ENCODE data around the gene ZDHHC24.
"Not testable (repeated sequence)": the region's sequence is repeated elsewhere in the genome, so short reads cannot be mapped to it uniquely, and the experiment has no call there.

Gene ZDHHC24

DNA sequence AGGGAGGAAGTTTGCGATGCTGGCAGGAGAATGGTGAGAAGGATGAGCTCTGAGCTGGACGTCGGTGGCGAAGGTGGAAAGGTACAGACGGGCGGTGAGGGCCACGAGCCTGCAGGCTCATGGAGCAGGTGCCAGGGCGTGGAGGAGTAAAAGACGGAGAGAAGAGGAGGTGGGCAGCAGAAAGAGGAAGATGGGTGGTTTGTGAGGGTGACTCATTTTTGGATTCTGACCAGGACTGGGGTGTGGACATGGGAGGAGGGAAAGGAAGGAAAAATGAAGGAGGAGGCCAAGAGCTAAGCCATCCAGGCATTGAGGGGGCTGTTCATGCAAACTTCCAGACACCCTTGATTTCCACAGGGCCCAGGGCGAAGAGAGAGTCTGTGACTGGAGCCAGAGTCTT is 3.5 kb downstream of the ZDHHC24 start:
- H3K27ac Mint-ChIP-seq, result peak overlapping the region; percentile 47
- H3K27me3 Mint-ChIP-seq, result no peaks in the 10 kb centered on the region
- peaks cover 44% of the 10 kb centered on the region for H3K4me1 Mint-ChIP-seq
- peaks cover 5% of the 10 kb centered on the region for H3K36me3 Mint-ChIP-seq
- H3K4me3 Mint-ChIP-seq, result peak overlapping the region; percentile 71
- H3K9me3 Mint-ChIP-seq, result no peaks in the 10 kb centered on the region

DNA sequence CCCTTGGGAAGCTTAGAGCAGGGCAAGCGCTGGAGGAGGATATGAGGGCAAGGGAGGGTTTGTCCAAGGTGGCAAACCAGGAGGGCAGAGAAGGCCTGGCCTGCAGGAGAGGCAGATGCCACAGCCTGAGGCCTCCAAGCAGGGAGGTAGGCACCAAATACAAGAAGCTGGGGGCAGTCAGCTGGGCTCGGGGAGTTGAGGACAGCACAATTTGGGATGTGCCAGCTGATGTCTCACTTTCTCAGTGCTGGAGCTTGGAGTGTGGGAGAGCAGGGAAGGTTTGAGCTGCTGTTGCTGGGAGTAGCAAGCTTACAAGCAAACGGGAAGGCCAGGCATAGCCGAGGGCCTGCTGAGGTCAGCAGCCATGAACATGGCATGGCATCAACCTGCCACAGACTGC is 4.0 kb downstream of the ZDHHC24 start:
- Mint-ChIP-seq H3K4me3 (peak overlapping the region; percentile 48), H3K36me3 (peaks cover 7% of the 10 kb centered on the region), H3K27ac (peak overlapping the region; percentile 47)

DNA sequence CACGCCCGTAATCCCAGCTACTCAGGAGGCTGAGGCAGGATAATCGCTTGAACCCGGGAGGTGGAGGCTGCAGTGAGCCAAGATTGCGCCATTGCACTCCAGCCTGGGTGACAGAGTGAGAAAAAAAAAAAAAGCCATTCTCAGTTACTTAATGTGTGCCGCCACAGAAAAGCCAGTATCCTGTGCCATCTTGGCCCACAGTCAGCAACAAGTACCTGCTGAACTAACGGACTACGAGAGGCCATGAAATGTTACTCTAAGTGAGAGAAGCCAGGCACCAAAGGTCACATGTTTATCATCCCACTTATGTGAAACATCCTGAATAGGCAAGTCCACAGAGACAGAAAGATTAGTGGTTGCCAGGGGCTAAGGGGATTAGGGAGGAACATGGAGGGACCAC is 5.2 kb downstream of the ZDHHC24 start:
- H3K27ac Mint-ChIP-seq, H3K36me3 Mint-ChIP-seq, H3K4me3 Mint-ChIP-seq, H3K27me3 Mint-ChIP-seq, H3K9me3 Mint-ChIP-seq: not testable (repeated sequence)
- H3K4me1 Mint-ChIP-seq, result peaks cover 44% of the 10 kb centered on the region

More for the DNA sequence above, 4.0 kb downstream of the ZDHHC24 start:
- H3K9me3 Mint-ChIP-seq, result no peaks in the 10 kb centered on the region
- no peaks in the 10 kb centered on the region for H3K27me3 Mint-ChIP-seq
- H3K4me1 Mint-ChIP-seq, result peaks cover 44% of the 10 kb centered on the region

DNA sequence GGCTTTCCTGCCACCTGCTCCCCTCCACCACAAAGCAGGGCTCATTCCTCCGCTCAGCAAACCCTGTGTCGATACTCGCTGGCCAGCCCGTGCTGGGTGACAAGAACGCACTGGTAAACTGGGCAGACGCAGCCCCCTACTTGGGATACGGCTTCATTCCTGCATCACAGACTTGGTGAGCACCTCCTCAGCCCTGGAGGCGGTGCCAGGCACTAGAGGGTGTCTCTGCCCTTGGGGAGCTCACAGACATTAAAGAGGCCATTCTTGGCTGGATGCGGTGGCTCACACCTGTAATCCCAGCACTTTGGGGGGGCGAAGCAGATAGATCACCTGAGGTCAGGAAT is 6.0 kb downstream of the ZDHHC24 start:
- Mint-ChIP-seq H3K4me1 (peaks cover 37% of the 10 kb centered on the region), H3K4me3 (no peak overlapping the region), H3K36me3 (peaks cover 7% of the 10 kb centered on the region), H3K27ac (no peak overlapping the region), H3K27me3 (no peaks in the 10 kb centered on the region), H3K9me3 (no peaks in the 10 kb centered on the region)

DNA sequence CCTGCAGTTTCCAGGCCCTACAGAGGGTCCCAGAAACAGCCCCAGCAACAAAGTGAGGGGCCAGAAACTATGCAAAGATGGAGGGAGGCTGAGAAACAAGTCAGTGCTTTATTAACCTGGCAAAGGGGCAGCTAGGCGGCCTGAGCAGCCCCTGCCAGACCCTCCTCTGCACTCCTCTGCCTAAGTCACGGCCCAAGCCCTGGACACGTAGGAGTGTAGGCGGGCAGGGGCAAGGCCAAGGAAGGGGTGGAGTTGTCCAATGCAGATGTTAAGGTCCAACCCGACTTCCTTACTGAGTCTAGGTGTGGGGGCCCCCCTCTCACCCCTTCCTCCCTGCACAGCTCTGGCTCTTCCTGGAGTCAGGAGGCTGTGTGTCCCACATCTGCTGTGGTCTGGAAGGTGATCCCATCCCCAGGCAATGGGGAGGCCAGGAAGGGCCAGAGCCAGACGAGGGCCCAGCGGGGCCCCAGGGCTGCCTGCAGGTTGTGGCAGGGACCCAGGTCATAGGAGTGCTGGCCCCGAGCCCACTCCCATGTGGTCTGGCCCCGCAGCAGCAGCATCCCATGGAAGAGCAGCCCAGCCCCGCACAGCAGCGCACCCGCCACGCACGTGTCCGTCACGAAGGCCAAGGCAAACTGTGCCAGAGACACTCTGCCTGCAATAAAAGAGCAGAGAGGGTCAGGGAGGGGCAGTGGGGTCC is 6.5 kb downstream of the ZDHHC24 start:
- peaks cover 32% of the 10 kb centered on the region for H3K4me1 Mint-ChIP-seq
- no peaks in the 10 kb centered on the region for H3K9me3 Mint-ChIP-seq
- H3K36me3 Mint-ChIP-seq, result peaks cover 7% of the 10 kb centered on the region
- no peaks in the 10 kb centered on the region for H3K27me3 Mint-ChIP-seq
- H3K27ac Mint-ChIP-seq, result no peak overlapping the region
- no peak overlapping the region for H3K4me3 Mint-ChIP-seq

DNA sequence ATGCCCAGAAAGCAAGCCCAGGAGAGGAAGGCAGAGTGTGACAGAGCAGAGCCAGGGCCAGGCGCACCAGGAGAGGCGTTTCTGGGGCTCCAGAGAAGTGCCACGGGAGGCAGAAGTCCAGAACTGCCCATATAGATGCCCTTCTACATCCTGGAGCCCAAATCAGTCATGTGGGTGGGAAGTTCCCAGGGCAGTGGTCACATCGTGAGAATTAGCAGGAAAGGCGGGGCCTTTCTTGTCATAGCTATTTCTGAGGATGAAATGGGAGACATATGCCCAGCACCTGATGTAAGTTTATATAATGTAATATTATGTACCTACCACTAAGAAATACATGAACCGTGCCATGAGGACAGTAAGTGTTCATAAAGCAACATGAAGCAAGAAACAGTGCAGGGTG is 13.1 kb downstream of the ZDHHC24 start:
- H3K27me3 Mint-ChIP-seq, result no peaks in the 10 kb centered on the region
- H3K9me3 Mint-ChIP-seq, result no peaks in the 10 kb centered on the region
- no peaks in the 10 kb centered on the region for H3K4me1 Mint-ChIP-seq
- no peak overlapping the region for H3K4me3 Mint-ChIP-seq
- no peak overlapping the region for H3K27ac Mint-ChIP-seq
- peaks cover 6% of the 10 kb centered on the region for H3K36me3 Mint-ChIP-seq

DNA sequence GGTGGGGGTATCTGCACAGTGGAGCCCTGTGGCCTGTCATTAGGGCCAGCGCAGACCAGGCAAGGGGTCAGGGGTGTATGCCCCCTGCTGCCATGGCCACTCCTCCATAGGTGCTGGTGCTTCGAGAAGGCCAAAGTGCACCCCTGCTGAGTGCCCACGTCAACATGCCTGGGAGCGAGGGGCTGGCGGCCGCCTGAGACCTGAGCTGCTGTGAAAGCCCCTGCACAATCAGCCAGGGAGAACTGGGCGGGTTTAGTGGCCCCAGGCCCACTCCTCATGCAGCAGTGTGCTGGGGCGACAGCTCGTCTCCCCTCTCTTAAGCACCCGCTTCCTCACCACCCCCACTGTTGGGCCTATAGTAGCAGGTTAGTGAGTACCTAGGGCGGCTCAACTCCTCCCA is 14.0 kb downstream of the ZDHHC24 start:
- Mint-ChIP-seq H3K27ac (no peak overlapping the region), H3K36me3 (peaks cover 4% of the 10 kb centered on the region), H3K4me3 (no peak overlapping the region), H3K4me1 (no peaks in the 10 kb centered on the region), H3K27me3 (no peaks in the 10 kb centered on the region), H3K9me3 (no peaks in the 10 kb centered on the region)

DNA sequence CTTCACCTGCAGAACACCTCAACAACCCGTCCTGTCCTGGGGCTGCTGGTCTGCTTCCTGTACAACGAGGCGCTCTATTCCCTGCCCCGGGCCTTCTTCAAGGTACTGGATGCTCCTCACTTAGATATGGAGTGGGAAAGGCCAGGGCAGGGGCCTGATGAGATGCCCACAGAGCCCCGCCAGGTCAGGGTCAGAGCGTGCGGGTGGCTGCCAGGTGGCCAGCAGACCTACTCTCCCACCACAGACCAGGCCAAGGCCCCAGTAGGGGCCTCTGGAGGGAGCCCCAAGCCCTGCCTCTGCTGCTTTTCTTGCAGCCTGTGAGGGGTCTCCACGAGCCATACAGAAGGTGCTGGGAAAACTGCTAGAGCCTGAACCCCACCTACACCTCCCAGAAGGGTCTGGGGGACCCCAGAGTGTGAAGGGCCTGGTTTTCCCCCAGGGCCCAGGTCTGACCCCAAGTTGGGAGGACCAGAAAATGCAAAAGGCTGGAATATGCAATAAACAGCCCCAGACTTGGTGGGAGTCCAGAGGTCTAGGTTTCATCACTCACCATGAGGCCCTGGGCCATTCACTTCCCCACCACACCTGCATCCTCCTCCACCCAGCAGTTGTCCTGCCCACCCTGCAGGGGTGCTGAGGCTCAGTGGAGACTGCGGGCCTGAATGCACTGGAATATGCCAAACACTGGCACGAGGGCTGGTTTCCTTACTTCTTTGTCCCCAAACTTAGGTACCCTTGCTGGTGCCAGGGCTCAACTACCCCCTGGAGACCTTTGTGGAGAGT is 14.7 kb downstream of the ZDHHC24 start:
- no peaks in the 10 kb centered on the region for H3K27me3 Mint-ChIP-seq
- H3K36me3 Mint-ChIP-seq, result peaks cover 4% of the 10 kb centered on the region
- no peaks in the 10 kb centered on the region for H3K4me1 Mint-ChIP-seq
- H3K9me3 Mint-ChIP-seq, result no peaks in the 10 kb centered on the region
- no peak overlapping the region for H3K4me3 Mint-ChIP-seq
- H3K27ac Mint-ChIP-seq, result no peak overlapping the region

DNA sequence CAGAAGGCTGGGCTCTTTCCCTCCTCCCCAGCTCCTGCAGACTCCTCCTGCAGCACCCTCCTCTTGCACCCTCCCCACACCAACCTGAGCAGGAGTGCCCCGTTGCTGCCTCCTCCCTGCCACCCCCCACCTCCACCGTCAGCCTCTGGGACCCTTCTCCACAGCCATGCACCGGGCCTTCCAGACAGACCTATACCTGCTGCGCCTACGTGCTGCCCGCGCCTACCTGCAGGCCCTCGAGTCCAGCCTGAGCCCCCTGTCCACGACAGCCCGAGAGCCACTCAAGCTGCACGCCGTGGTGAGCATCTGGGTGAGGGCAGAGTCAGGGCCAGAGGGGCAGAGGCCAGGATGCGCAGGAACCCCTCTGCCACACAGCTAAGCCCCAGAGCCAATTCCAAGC is 16.2 kb downstream of the ZDHHC24 start:
- Mint-ChIP-seq H3K27me3 (no peaks in the 10 kb centered on the region), H3K4me3 (no peak overlapping the region), H3K9me3 (no peaks in the 10 kb centered on the region), H3K4me1 (no peaks in the 10 kb centered on the region), H3K27ac (no peak overlapping the region), H3K36me3 (peaks cover 4% of the 10 kb centered on the region)

DNA sequence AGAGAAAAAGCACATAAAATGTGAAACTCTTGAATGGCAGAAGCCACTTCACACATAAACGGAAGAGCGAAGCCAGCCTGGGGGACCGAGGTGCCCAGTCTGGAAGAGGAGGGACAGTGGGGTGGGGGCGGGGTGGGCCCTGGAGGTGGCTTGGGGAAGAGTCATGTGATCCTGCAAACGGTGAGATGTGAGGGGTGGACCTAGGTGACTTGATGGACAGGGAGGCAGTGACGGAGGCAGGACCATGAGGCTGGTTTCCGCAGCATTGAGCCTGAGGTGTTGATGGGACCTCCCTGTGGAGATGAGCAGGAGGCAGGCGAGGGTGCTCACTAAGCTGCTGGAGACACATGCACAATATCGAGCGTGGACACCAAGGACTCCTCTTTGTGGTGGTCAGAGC is 16.8 kb downstream of the ZDHHC24 start:
- Mint-ChIP-seq H3K4me1 (no peaks in the 10 kb centered on the region), H3K27ac (no peak overlapping the region), H3K27me3 (no peaks in the 10 kb centered on the region), H3K4me3 (no peak overlapping the region), H3K9me3 (no peaks in the 10 kb centered on the region), H3K36me3 (peaks cover 4% of the 10 kb centered on the region)

DNA sequence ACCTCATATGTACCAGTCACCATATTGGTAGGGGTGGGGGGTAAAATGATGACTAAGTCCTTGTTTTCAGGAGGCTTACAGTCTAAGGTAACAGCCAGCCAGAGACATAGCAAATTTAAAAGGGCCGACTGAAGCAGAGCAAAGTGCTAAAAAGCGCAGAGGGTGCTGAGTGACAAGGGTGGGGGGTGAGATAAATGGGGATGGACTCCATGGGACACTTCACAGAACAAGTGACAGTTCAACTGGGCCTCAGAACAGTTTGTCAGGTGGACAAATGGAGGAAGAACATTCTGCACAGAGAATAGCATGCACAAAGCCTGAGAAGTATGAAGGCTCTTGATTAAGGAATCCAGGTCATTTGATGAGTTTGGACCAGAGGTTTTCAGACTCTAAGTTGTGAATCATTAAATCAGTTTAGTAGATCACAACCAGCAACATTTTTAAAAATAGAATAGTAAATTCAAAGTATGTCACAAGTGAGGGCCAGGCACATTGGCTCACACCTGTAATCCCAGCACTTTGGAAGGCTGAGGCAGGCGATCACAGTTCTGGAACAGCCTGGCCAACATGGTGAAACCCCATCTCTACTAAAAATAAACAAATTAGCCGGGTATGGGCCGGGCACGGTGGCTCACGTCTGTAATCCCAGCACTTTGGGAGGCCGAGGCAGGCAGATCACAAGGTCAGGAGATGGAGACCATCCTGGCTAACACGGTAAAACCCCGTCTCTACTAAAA is 21.4 kb downstream of the ZDHHC24 start:
- H3K27me3 Mint-ChIP-seq, result no peaks in the 10 kb centered on the region
- H3K27ac Mint-ChIP-seq, result no peak overlapping the region
- H3K4me3 Mint-ChIP-seq, result no peak overlapping the region
- peaks cover 15% of the 10 kb centered on the region for H3K36me3 Mint-ChIP-seq
- H3K4me1 Mint-ChIP-seq, result no peaks in the 10 kb centered on the region
- H3K9me3 Mint-ChIP-seq, result no peaks in the 10 kb centered on the region

DNA sequence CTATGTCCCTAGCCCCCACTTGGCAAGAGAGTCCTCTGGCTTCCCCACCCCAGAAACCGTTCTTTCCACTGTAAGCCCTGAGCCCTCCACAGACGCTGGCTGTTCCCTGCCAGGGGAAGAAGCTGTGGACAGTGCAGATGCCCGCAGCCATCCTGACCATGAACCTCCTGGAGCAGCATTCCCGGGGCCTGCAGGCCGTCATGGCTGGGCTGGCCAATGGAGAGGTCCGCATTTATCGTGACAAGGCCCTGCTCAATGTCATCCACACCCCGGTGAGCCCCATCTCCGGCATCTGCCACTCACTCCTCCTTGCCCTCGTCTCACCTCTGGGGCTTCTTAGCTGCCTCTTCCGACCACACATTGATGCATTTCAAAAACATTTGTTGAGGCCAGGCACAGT is 22.2 kb downstream of the ZDHHC24 start:
- Mint-ChIP-seq H3K36me3 (peaks cover 15% of the 10 kb centered on the region), H3K9me3 (no peaks in the 10 kb centered on the region), H3K27me3 (no peaks in the 10 kb centered on the region), H3K4me3 (no peak overlapping the region), H3K27ac (no peak overlapping the region), H3K4me1 (no peaks in the 10 kb centered on the region)

DNA sequence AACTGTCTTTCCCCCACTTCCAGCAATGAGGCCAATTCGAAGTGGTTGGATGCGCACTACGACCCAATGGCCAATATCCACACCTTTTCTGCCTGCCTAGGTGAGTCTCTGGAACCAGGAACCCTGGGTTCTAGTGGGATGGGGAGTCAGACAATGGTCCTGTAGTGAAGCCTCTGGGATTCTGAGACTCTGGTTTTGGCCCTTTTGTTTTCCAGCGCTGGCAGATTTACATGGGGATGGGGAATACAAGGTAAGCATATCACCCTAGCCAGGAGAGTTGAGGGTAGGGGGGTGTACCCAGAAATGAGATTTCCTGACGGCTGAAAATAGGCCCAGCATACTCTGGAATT is 34.9 kb downstream of the ZDHHC24 start:
- Mint-ChIP-seq H3K9me3 (no peaks in the 10 kb centered on the region), H3K4me1 (peaks cover 12% of the 10 kb centered on the region), H3K27me3 (no peaks in the 10 kb centered on the region), H3K27ac (peak overlapping the region; percentile 73), H3K4me3 (peak overlapping the region; percentile 92), H3K36me3 (peaks cover 6% of the 10 kb centered on the region)

DNA sequence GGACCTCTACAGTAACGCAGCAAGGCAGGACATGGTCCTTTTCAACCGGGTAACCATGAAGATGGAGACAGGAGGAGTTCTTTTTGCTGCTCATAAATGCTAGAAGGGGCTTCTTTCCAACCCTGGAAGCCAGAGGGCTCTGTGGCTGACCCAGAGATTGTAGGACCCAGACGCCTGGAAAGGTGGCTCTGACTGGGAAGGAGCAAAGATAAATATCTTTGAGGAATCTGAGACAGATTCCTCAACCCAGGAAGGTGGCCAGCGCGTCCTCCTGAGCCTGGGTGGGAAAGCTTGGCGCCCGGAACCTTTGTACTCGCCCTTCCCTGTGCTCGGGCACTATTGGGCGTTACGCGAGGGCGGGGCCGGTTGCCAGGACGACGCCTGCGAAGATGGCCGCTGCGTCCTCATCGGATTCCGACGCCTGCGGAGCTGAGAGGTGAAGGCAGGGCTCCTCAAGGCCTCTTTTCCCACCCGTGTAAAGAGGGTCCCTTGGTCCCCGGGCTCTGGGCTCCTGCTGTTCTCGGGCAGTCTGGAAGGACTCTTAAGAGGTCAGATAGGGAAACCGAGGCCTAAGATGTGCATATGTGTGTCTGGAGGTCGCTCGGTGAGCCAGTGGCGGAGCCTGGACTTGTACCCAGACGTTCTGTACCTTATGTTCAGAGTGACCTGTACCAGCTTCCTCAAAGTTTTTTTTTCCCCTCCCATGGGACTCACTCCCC is 35.4 kb downstream of the ZDHHC24 start, which contains the start of gene BBS1:
TSS of gene BBS1 (plus strand) at position 365 of the 719 bp plus-strand sequence. CDS start at position 390, 25 bp downstream.
- peak within 1 kb of the TSS; percentile 92 for H3K4me3 Mint-ChIP-seq

DNA sequence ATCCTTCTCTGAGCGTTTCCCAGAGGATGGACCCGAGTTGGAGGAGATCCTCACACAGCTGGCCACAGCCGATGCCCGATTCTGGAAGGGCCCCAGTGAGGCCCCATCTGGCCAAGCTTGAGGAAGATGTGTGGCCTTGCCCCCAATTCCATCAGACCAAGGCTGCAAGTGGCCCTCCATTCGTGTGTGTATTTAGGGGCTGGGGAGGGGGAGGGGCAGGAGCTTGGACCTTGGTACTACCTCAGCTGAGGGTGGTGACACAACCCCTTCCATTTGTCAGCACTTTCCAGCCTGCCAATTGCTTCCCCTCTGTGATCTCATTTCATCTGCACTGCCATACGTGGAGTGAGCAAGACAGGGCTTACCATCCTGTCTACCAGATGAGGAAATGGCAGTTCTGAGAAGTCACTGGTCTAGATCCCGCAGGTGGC is 36.7 kb downstream of the ZDHHC24 start:
- peaks cover 6% of the 10 kb centered on the region for H3K36me3 Mint-ChIP-seq
- peaks cover 12% of the 10 kb centered on the region for H3K4me1 Mint-ChIP-seq
- H3K9me3 Mint-ChIP-seq, result no peaks in the 10 kb centered on the region
- no peak overlapping the region for H3K4me3 Mint-ChIP-seq
- no peak overlapping the region for H3K27ac Mint-ChIP-seq
- H3K27me3 Mint-ChIP-seq, result no peaks in the 10 kb centered on the region

More for the DNA sequence above, 35.4 kb downstream of the ZDHHC24 start, which contains the start of gene BBS1:
- peak within 1 kb of the TSS; percentile 73 for H3K27ac Mint-ChIP-seq
- no peaks in the 10 kb centered on the region for H3K27me3 Mint-ChIP-seq
- peaks cover 12% of the 10 kb centered on the region for H3K4me1 Mint-ChIP-seq
- H3K36me3 Mint-ChIP-seq, result peaks cover 6% of the 10 kb centered on the region
- H3K9me3 Mint-ChIP-seq, result no peaks in the 10 kb centered on the region
